ENCODE results near the gene RETREG1.
"Not testable (repeated sequence)": the region's sequence is repeated elsewhere in the genome, so short reads cannot be mapped to it uniquely, and the experiment has no call there.

Gene RETREG1

GRCh38 chr5:16550316-16550952 is 66.4 kb downstream of the RETREG1 start:
- peak; percentile 3 for DNase-seq

GRCh38 chr5:16549491-16550206 is 67.1 kb downstream of the RETREG1 start:
- no peak for DNase-seq

- DNase-seq: no peak
Observed at GRCh38 chr5:16548812-16549211, 68.0 kb downstream of the RETREG1 start.

GRCh38 chr5:16548115-16548514 is 68.7 kb downstream of the RETREG1 start:
- no peak for DNase-seq

GRCh38 chr5:16547200-16547842 is 69.5 kb downstream of the RETREG1 start:
- DNase-seq: no peak

GRCh38 chr5:16546732-16547131 is 70.1 kb downstream of the RETREG1 start:
- no peak for DNase-seq

- no peak for DNase-seq
Observed at GRCh38 chr5:16544607-16545374, 72.0 kb downstream of the RETREG1 start.

GRCh38 chr5:16543206-16543605 is 73.6 kb downstream of the RETREG1 start:
- not testable (repeated sequence) for DNase-seq

- DNase-seq: no peak
Observed at GRCh38 chr5:16542236-16542635, 74.6 kb downstream of the RETREG1 start.

GRCh38 chr5:16541592-16541991 is 75.2 kb downstream of the RETREG1 start:
- DNase-seq: not testable (repeated sequence)

- DNase-seq: no peak
Observed at GRCh38 chr5:16540421-16540820, 76.4 kb downstream of the RETREG1 start.

GRCh38 chr5:16539169-16539666 is 77.6 kb downstream of the RETREG1 start:
- no peak for DNase-seq

GRCh38 chr5:16538006-16538405 is 78.8 kb downstream of the RETREG1 start:
- DNase-seq: no peak

- DNase-seq: no peak
Observed at GRCh38 chr5:16536818-16537217, 80.0 kb downstream of the RETREG1 start.

- DNase-seq: no peak
Observed at GRCh38 chr5:16536246-16536645, 80.6 kb downstream of the RETREG1 start.

GRCh38 chr5:16534280-16534679 is 82.5 kb downstream of the RETREG1 start:
- no peak for DNase-seq

- no peak for DNase-seq
Observed at GRCh38 chr5:16531063-16531648, 85.6 kb downstream of the RETREG1 start.

- no peak for DNase-seq
Observed at GRCh38 chr5:16529306-16529705, 87.5 kb downstream of the RETREG1 start.

GRCh38 chr5:16528382-16529110 is 88.3 kb downstream of the RETREG1 start:
- DNase-seq: no peak

GRCh38 chr5:16525651-16526050 is 91.1 kb downstream of the RETREG1 start:
- DNase-seq: no peak

GRCh38 chr5:16524286-16524685 is 92.5 kb downstream of the RETREG1 start:
- DNase-seq: no peak

Data from central memory CD4-positive, alpha-beta T cell (primary cell).